GM12872 (cell line): ENCODE measurements around the gene QSOX2.
A peak's percentile ranks its signal among the peaks of the same experiment; 100 is the strongest.

Source experiments
- CTCF ChIP-seq: IDR thresholded peaks from 3 replicates; pipeline ENCODE4 v1.5.1; 2011; ENCODE audit warnings: low read depth, mild to moderate bottlenecking, low read length, moderate library complexity; ENCODE audit not compliant: insufficient read depth

The QSOX2 gene

GRCh38 chr9:136170006-136170901 is 75.4 kb downstream of the QSOX2 start:
- TF ChIP-seq CTCF = peak; percentile 91

- no peak for TF ChIP-seq CTCF
Measured at GRCh38 chr9:136169495-136169894, 76.1 kb downstream of the QSOX2 start.

GRCh38 chr9:136163248-136163850 is 82.3 kb downstream of the QSOX2 start:
- TF ChIP-seq CTCF = no peak

GRCh38 chr9:136160995-136161610 is 84.5 kb downstream of the QSOX2 start:
- TF ChIP-seq CTCF = no peak

GRCh38 chr9:136160381-136160841 is 85.2 kb downstream of the QSOX2 start:
- no peak for TF ChIP-seq CTCF

- TF ChIP-seq CTCF = no peak
Measured at GRCh38 chr9:136159851-136160250, 85.8 kb downstream of the QSOX2 start.

GRCh38 chr9:136157477-136158265 is 87.9 kb downstream of the QSOX2 start:
- no peak for TF ChIP-seq CTCF
